H1 (cell line): Measurements from ENCODE around the gene NLRC3. TPM values are rescaled to one million over a fixed set of nuclear protein-coding genes. Genes with fewer than 3 reads are reported as not detected.

Experiments
- CTCF ChIP-seq, 3 experiments: IDR thresholded peaks; 1 replicate in 2 of 3; 2 replicates in 1 of 3; pipeline versions ENCODE4 v1.5.1 to v1.6.1; 2011; ENCODE audit warnings: low read length in 3 of 3, mild to moderate bottlenecking in 3 of 3, inconsistent platforms in 2 of 3, low read depth in 1 of 3, moderate library complexity in 1 of 3; ENCODE audit not compliant: insufficient read depth in 1 of 3; ENCODE audit errors: control extremely low read depth in 1 of 3
- polyA plus RNA-seq, 7 experiments: library from polyadenylated mRNA; depleted of rRNA in 3 of 7; stranded (reverse) in 5 of 7; unstranded in 2 of 7; fragments of >200 nt in 5 of 7; fragments of 200-250 nt in 2 of 7; gene quantifications; 1 replicate in 5 of 7; 2 replicates in 1 of 7; 4 replicates in 1 of 7; pipeline versions ENCODE4 v1.2.1 to v1.2.3, GENCODE V29; 2011 to 2013; ENCODE audit warnings: missing spikeins in 2 of 7, mixed read lengths in 2 of 7
- total RNA-seq: library from RNA; stranded (reverse); fragmentation: NEBNext Ultra II Directional; extraction: Animal tissue kit (Norgen Biotek cat#: 25700); gene quantifications from 2 replicates; pipeline ENCODE4 v1.2.1, GENCODE V29; 2021

NLRC3 gene
- total and polyA plus RNA-seq, 2 of the 8 experiments (the other 6 are each of a cell fraction or from before 2014, with no cell fraction given), result 0.18 to 0.20 TPM

- no peak for TF ChIP-seq CTCF (IDR thresholded peaks at IDR 0.05; ENCODE audit: control extremely low read depth in 1 of 3, insufficient read depth in 1 of 3, low read depth in 1 of 3, low read length in 3 of 3)
Measured at GRCh38 chr16:3612510-3613466, 35.6 kb upstream of the NLRC3 start (continued).
